Pulmonary artery endothelial cell (primary cell): ENCODE data around the gene TGM5. TPM values are rescaled to one million over a fixed set of nuclear protein-coding genes. Genes with fewer than 3 reads are reported as not detected.
"Not testable (repeated sequence)": the region's sequence is repeated elsewhere in the genome, so short reads cannot be mapped to it uniquely, and the experiment has no call there.

ENCODE experiments used
- DNase-seq: peaks from one replicate; pipeline ENCODE4 v3.0.0-alpha.2; 2011; ENCODE audit warnings: low read depth, low spot score
- total RNA-seq: library from RNA; depleted of rRNA; stranded (reverse); fragments of >200 nt; gene quantifications from 2 replicates; pipeline ENCODE4 v1.2.3, GENCODE V29; 2014

Gene TGM5
- not detected in 2 replicates for total RNA-seq

DNA sequence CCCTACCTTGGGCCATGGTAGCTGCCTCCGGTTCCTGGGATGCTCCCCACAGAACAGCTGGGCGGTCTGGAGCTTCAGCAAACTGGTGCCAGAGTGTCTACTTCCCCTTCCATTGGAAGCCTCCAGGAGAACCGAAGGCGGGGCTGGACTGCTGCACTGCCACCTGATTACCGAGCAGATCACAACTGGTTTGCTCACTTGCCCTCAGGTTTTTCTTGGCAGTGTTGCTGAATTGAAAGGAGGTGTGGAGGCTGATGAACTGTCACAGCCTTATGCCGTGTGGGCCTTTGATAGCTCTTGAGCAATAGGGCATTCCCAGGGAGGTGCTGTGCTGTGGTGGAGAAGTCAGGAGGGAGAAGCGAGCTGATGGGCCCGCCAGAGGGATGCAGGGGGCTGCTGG lies at the start of gene TGM5:
Gene TGM5, minus strand, starts transcription at position 95 of the 400 bp plus-strand sequence. Its CDS starts 79 bp downstream, at position 16.
- DNase-seq, result no peak

GRCh38 chr15:43314171-43314570 lies 47.4 kb upstream of the TGM5 start:
- DNase-seq, result no peak

GRCh38 chr15:43312378-43312777 lies 45.6 kb upstream of the TGM5 start:
- no peak for DNase-seq

GRCh38 chr15:43302205-43302817 lies 35.6 kb upstream of the TGM5 start, which contains the start of gene TGM7:
TGM7 (minus strand) TSS chr15:43302255.
- DNase-seq, result no peak

- DNase-seq, result no peak
Observed at GRCh38 chr15:43299884-43300283, 33.2 kb upstream of the TGM5 start.

DNA sequence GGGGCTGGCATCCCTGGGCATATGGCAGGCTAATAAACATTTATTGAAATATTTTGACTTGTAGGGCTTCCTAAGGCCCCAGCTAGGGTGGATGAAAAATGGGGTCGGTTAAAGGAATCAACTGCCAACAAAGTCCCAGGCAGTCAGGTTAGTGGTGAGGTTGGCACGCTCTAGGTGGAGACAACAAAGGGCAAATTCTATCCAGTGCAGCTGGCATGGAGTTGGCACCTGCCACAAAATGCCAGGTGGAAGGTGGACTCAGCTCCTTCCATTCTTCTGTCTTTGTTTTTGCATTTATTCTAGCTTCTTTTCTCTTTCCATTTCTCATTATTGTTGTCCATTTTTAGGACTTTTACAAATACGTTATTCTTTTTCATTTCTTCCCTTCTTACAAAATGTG lies 32.7 kb upstream of the TGM5 start:
- no peak for DNase-seq

- no peak for DNase-seq
Observed at GRCh38 chr15:43294091-43294706, 27.5 kb upstream of the TGM5 start.

DNA sequence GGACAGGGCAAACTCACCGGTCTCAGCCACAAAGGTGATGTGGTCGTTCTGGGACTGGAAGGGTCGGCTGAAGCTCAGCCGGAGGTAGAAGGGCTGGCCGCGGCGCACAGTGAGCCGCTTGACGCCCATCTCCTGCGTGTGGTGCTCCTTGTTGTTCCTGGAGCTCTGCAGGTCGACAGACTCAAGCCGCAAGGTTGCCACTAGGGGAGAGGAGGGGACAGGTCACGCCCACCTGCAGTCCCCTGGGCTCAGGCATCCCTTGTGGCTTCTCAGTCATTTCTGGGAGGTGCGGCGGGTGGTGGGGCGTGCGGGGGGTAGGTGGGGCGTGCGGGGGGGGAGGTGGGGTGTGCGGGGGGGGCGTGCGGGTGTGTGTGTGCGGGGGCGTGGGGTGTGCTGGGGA lies 26.7 kb upstream of the TGM5 start:
- no peak for DNase-seq

DNA sequence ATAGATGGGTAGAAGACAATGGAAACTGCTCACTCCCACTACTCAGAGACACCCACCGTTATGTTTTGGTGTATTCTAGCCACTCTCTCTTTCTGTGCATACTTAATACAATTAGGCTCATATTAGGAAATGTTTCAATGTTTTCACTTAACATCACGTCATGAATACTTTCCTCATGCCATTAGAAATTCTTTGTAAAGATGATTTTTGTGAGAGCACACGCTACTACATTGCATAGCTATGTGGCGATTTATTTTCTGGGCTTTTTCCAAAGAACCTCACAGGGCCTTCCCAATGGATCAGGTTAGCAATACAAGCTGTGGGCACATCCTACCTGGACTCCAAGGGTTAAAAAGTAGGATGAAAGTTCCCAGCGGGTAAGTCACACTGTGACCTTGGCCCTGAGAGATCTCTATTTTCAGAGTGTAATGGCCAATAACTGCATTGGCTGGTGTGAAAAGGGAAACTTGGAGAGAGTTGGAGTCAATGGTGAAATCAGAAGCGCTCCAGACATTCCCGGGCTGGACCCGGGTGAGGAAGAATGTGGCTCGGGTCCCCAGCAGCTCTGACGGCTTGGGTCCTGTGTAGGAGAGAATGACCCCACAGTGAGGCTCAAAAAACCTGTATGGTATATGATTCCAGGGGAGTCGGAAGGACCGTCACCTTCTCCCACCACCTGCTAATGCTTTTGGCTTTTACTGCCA lies 25.8 kb upstream of the TGM5 start:
- no peak for DNase-seq

- DNase-seq, result not testable (repeated sequence)
Observed at GRCh38 chr15:43289656-43290055, 22.9 kb upstream of the TGM5 start.

DNA sequence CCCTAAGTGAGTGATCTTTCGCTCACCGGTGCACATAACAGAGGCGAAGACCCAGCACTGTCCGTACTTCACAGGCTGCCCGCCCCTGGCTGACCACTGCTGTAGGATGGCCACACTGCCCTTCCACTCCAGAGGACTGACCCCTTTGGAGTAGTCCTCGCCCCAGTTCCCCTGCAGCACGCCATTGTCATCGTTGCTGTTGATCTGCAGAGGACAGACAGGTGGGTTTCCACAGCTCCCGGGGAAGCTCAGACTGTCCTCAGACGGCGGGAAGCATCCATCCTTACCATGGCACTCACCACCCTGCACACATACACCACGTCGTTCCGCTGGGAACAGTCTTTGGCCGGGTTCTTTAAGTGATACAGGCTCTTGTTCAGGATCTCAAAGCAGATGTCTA lies 20.5 kb upstream of the TGM5 start:
- no peak for DNase-seq

DNA sequence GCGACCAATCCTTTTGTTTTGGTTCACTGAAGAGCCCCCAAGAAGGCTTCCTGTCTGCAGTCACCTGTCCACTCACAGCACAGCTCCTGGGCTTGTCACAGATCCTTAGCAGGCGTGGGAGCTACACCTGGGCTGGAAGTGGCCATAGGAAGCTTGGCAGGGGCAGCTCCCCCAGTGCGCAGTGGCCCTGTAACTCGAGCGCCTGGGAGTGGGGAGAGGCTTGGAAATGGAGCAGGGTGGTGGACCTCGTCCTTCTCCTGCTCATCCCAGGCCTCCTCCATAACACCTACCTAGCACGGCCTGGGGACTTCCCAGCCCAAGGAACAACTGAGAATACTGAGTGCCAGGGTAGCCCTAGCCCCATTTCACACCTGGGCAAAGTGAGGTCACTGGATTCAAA lies 19.3 kb upstream of the TGM5 start:
- DNase-seq, result no peak

DNA sequence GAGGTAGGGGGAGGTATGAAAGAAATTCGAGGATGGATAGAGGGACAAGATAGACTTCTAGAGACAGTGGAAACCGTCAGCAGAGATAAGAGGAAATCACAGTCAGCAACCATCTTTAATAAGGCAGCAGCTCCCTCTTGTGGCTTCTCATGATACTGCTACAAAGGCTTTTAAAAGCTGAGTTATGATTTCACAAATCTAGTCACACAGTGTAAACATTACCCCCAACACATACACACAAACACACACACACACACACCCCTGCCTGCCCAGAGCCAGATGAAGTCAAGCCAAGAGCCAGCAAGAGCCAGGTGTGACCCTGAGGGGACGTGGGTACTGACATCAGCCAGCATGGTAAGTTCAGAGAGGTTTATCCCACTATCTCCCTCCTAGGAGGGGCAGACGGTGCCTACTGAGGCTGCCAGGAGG lies 18.9 kb upstream of the TGM5 start:
- no peak for DNase-seq

DNA sequence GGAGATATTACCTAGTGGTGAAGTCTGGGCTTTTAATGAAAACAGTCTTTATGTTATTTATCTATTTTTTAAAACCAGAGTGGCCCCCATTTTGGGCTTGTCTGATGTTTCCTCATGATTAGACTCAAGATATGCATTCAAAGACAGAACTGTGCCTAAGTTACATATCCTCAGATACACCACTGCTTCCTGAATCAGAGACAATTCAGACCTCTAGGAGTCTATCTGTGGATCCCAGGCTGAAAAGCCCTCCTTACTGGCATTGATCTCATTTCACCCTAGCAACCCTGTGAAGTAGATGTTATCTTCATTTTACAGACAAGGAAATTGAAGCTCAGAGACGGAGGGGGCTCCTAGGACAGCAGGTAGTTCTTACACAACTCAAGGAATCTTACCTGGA lies 16.8 kb upstream of the TGM5 start:
- DNase-seq, result no peak

DNA sequence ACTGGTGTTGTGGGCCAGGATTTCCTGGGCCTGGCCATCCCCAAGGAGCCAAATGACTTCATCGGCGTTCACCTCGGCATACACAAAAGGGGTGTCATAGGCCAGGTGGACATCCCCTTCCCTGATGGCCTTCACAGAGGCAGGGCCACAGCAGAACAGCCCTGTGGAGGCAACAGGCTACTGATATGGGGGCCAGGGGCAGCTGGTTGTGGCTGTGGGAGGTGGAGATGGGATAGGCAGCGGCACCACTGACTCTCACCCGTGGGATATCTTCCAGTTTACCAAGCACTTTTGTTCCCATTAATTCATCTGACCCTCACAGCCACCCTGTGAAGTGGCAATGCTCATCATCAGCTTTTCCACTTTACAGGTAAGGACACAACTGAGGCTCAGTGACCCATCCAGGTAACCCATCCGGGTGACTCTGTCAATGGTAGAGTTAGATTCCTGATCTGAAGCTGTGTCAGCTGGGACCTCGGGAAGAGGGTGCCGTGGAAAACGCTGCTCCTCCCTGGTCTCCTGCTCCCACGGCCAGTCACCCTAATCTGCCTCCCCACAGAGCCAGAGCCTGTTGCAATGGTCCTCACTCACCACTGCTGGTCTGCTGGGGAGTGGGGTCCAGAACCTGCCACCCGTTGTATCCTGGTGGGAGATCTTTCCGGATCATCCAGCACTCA lies 15.3 kb upstream of the TGM5 start:
- DNase-seq, result no peak

DNA sequence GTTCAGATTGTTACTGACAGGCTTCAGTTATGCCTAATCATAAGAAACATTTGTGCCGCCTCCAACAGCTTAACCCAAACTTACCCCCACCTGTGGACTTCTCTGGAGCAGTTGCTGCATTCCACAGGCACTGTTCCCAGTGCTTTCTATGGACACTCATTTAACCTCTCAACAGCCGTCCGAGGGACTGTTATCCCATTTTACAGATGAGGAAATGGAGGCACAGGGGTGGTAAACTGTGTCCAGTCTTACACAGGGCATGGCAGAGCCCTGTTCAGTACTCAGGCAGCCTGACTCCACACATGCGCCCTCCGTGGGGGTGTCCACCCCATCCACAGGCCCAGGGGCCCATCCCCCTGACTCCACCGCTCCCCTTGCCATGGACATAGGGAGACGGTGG lies 14.3 kb upstream of the TGM5 start:
- no peak for DNase-seq

DNA sequence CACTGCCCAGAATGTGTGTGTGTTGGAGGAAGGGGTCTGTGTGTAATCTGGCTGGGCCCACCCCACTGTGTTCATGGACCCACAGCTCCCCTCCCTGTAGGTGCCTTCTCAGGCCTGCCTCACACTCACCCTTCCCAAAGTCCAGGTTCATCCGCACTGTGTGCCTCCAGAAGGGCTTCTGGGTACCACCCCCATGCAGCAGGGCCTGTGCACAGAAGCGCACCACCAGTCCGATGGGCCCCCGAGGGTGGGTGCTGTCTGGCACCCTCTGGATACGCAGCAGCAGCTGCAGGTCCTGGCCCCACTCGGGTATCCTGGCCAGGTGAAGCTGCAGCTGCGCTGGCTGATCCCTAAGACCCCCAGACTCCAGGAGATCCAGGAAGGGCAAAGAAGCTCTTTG lies 12.8 kb upstream of the TGM5 start:
- no peak for DNase-seq

GRCh38 chr15:43278869-43279268 lies 12.1 kb upstream of the TGM5 start:
- no peak for DNase-seq

- DNase-seq, result no peak
Observed at GRCh38 chr15:43277901-43278300, 11.2 kb upstream of the TGM5 start.

- DNase-seq, result no peak
Observed at GRCh38 chr15:43277231-43277823, 10.6 kb upstream of the TGM5 start.

- no peak for DNase-seq
Observed at GRCh38 chr15:43276563-43277200, 10.0 kb upstream of the TGM5 start.
